Hematopoietic multipotent progenitor cell treated with erythropoietin and hydrocortisone succinate and interleukin-3 and kit ligand, for 8 days (in vitro differentiated cells): ENCODE data around the gene YY1.
A peak's percentile ranks its signal among the peaks of the same experiment; 100 is the strongest.
"Not testable (repeated sequence)": the region's sequence is repeated elsewhere in the genome, so short reads cannot be mapped to it uniquely, and the experiment has no call there.

Experiments used
- DNase-seq: peaks from one replicate; pipeline ENCODE4 v3.0.0-alpha.2; 2015

Gene YY1

DNA sequence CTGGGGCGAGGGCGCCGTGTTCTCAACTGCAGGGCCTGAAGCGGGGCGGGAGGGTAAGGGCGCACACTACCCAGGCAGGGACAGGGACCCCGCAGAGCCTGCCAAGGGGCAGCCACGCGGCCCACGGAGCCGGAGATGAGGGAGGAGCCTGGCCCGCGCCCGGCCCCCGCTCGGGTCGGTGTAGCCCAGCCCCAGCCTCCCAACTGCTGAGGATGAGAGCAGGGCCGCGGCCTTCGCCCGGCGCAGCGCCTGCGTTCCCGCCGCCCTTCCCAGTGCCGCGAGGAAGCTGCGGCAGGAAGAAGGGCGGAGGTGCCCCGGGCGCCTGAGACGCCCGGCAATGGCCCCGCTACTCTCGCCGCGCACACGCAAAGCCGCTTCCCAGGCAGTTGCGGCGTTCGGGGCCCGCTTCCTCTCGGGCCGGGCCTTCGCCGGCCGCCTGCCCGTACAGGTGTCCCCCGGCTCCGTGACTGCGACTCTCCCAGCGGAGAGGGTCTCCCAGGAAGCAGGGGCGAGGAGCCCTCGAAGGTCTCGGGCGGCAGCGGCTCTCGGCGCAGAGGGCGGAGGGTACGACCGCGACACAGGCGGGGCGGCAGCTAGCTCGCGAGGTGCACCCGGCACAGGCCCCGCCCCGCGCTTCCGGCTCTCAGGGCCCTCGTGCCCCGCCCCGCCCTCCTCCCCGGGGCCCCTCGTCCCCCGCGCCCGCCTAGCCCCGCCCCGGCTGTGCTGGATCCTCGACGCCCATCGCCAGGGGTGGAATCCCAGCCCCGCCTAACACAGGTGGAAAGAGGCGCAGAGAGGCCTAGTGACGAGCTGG, 24.8 kb upstream of the YY1 start:
- peak; percentile 90 for DNase-seq

DNA sequence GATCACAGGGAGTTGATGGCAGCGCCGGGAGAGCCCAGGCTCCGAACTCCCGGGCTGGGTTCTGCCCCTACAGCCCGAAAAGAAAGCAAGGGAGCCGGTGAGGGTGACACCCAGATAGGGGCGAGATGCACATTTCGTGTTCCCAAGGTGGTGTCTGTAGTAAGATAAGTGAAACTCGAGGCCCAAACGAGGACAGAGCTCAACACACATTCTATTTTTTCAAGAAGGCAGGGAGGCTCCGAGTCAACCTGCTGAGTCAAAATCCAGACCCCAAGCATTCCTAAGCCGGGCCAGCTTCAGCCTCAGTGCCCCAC, 24.2 kb upstream of the YY1 start:
- peak; percentile 89 for DNase-seq

DNA sequence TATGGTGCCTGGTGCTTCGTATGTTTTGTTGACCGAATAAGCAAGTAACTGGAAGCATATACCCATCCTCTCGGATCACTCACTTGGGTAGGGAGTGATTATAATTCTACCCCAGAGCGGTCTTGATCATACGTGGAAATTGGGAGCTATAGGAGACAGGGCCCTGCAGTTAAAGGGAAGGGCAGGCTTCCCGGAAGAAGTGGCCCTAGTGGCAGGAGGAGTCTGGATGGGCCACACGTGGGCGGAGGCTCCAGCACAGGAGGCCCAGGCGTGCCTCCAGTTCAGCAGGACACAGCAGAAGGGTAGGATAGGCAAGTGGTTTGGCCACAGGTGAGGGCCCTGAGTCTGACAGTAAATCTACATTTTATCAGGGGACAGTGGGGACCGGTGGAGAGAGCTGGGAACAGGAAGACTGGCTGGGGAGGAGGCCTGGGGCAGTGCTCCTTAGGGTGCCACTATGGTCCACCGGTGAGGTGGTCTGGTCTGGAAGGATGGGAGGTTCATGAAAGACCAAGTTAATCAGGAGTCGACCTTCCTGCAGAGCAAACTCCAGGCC, 23.5 kb upstream of the YY1 start:
- DNase-seq = no peak

DNA sequence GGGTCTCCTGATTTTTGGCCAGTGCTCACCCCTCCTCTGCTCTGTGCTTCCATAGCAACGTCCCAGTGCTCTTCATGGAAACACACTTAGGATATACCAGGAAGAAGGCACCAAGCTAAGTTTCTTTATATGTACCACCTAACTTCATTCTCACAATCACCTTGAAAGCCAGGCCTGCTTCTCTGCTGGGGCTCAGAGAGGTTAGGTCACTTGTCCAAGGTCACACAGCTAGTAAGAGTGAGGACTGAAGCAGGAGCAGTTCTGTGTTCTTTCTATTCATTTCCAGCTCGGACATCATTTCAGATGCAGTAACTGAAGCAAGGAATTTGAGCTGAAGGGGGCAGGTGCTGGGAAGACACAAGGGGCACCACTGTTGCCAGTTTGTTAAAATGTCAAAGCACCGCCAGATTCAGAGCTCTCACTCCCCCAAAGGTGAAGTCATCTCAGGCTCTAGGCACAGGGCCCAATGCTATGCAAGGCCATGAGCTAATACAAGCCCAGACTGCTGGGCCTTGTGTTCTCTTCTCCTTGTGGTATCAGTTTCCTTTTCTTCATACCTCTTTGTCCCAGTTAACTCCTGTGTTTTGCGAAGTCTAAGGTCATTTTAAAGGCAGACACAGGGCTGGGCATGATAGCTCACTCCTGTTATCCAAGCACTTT, 19.7 kb upstream of the YY1 start:
- DNase-seq = no peak

DNA sequence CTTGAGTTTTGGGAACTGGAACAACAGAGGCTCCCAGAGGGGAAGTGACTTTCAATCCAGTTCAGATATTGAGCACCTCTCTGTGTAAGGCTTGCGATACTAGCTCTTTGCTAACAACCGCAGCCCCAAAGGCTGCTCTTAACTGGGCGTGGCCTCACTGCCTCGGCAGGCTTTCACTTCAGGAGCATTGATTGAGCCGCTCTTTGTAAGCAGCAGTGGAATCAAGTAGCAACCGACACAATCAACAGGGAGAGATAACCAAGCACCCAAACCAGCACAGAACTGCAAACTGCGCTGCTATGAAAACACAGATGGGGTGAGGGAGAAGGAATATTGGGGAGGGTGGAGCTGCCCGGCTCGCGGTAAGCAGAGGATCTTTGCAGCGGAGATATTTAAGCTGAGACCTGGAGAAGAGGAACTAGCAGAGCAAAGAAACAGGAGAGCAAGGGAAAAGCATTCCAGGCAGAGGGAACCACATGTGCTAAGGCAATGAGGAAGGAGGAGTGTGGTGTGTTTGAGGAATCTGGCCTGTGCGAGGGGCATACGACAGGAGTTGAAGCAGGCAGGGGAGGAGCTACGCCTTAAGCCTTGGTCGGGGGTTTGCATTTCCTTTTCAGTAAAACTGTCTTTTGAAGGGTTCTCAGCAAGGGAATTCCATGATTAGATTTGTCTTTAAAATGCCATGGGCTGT, 17.3 kb upstream of the YY1 start:
- peak; percentile 91 for DNase-seq

- DNase-seq = no peak
Measured at GRCh38 chr14:100222224-100223093, 16.5 kb upstream of the YY1 start.

DNA sequence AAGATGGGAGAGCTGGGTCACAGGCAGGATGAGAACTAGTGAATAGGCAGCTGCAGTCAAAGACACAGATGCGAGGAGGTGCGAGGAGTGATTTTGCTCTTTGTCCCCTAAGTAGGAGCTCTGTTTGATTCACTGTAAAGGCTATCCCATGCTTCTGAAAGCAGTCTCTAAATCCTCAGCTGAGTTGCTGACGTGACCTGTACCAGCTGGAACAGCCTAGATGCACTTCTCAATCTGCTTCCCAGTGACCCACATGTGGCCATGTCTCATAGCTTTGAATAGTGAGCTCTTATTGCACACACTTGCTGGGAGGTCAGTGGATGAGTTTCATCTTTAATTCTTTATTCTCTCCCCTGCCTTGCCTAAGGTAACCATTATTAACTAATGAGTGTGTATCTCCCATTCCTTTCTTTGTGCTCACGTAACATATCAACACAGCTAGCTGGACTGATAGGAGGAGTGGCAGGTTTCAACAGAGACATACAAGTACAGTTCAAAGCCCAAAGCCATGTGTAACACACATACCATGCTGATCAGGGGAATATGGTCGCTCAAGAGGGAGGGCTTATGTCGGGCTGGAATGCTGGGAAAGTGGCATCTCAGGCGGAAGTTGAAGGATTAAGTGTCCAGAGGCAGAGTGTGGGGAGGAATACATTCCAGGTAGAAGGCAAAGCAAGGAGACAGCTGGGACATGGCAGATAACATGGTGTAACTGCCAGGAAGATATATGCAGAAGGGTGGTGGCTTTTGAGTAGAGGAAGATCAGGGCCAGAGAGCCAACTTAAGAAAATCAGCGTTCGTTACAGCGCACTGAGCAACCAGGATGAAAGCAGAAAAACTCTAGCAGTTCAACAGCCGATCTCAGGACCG, 15.4 kb upstream of the YY1 start:
- DNase-seq = peak; percentile 60

- DNase-seq = no peak
Measured at GRCh38 chr14:100224229-100224866, 14.6 kb upstream of the YY1 start.

- no peak for DNase-seq
Measured at GRCh38 chr14:100225169-100225568, 13.8 kb upstream of the YY1 start.

DNA sequence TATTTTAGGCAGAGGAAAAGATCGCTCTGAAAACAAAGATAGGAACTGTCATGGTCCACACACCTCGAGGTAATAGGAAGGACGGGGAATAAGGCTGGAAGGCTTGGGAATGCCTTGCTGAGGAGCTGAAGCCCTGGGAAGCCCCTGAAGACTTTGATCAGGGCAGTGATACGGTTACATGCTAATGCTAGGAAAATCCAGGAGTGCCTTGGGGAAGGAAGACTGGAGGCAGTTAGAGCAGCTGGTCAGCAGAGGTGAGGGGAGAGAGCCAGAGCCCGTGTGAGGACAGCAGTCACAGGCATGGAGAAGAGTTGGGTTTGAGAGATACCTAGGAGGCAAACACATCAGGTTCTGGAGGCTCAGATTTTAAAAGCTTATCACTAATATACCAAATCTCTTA, 8.6 kb upstream of the YY1 start:
- DNase-seq = no peak

DNA sequence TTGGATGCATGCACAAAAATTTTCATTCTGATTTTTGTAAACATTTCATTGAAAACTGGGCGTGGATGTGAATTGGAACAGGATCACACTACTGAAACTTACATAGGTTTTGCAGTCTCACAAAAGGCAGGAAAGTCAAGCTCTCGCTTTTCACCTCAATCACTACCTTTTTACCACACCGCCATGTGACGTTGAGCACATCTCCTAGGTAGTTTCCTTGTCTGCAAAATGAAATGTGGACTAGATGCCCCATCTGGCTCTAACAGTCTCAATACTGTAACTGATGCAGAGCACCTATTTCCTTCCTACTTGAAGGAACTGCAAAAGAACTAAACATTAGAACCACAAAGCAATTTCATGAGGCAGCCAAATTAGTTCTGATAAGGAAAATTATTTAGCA, 4.4 kb upstream of the YY1 start:
- DNase-seq = no peak

- DNase-seq = not testable (repeated sequence)
Measured at GRCh38 chr14:100236271-100236818, 2.6 kb upstream of the YY1 start.

- no peak for DNase-seq
Measured at GRCh38 chr14:100236881-100237280, 2.1 kb upstream of the YY1 start.

DNA sequence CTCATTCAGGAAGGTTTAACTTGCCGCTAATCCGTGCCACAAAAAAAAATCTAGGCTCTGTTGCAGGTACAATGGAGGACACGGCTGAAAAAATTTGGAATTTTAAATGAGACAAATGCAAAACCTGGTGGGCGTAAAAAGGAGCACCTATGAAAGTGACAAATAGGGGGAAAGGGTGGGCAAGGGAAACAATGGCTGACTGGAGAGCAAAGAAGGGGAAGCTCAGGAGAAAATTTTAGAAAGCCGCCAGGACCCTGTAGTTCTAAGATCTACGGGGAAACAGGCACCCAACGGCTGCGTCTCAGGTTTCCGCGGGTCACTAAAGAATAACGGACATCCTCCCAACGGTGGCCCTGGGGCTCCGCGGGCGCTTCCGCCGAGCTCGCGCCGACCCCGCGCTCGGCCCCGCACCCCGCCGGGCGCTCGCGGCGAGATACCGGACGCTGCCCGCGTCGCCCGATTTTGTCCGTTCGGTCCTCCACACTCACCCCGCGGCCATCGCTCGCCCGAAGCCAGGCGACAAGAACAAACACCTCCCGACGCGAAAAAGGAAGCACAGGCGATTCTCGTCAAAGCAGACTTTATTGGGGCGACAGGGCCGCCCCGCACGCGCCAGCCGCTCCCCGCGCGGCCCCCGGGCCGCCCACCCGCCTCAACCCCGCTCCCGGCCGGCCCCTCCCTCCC, 1.1 kb upstream of the YY1 start:
- DNase-seq = peak; percentile 59

- DNase-seq = no peak
Measured at GRCh38 chr14:100239211-100239839, 381 bp downstream of the YY1 start.

DNA sequence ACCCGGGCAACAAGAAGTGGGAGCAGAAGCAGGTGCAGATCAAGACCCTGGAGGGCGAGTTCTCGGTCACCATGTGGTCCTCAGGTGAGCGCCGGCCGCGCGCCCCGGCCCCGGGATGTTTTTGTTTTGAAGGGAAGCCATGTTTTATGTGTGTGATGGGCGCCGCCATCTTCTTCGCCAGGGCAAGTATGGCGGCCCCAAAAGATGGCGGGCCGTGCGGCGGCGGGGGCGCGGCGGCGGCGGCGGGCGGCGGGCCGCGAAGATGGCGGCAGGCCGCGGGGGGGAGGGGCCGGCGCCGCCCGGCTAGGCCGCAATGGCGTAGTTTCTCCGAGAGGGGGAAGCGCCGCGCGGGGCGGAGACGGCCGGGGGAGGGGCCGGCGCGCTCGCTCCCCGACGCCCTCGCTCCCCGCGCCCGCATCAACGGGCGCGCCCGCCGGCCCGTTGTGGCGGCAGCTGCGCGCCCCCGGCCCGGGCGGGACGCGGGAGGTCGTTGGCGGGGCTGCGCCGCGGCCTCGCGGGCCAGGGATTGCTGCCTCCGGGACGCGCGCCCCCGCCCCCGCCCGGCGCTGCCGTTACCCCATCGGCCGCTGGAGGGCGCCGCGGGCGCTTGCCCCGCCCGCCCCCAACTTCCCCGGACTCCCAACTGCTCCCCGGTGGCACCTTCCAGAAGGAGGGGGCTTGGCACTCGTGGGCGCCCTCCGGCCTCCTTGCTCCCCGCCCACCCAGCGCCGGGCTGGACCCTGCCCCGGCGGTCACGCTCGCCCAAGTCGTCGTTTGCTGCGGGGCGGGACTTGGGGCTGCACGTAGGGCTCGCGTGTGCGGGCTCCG, 1.1 kb downstream of the YY1 start:
- peak; percentile 81 for DNase-seq

- no peak for DNase-seq
Measured at GRCh38 chr14:100240668-100241032, 1.7 kb downstream of the YY1 start.

- no peak for DNase-seq
Measured at GRCh38 chr14:100241279-100241678, 2.3 kb downstream of the YY1 start.

DNA sequence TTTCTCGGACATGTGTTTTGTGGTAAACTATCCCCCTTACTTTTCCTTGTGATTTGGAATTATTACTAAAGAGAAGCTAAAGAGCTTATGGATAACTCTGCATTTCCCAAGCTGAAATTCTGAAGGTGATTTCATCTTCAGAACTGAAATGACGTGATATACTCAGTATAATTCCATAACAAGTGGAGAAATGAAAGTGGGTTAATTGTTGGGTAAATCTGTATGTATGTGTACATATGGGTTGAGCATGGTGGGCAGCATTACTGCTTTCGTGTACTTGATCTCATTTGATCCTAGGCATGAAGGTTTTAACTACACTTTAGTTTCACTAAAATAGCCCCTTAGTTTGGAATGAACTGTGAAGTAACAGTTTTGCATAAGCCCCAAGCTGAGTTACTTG, 4.1 kb downstream of the YY1 start:
- DNase-seq = no peak
